ENCODE results near the gene CD164. TPM values are rescaled to one million over a fixed set of nuclear protein-coding genes. Genes with fewer than 3 reads are reported as not detected.

Gene CD164
- total RNA-seq, 1 experiment from 2014 or later = 337 TPM

DNA sequence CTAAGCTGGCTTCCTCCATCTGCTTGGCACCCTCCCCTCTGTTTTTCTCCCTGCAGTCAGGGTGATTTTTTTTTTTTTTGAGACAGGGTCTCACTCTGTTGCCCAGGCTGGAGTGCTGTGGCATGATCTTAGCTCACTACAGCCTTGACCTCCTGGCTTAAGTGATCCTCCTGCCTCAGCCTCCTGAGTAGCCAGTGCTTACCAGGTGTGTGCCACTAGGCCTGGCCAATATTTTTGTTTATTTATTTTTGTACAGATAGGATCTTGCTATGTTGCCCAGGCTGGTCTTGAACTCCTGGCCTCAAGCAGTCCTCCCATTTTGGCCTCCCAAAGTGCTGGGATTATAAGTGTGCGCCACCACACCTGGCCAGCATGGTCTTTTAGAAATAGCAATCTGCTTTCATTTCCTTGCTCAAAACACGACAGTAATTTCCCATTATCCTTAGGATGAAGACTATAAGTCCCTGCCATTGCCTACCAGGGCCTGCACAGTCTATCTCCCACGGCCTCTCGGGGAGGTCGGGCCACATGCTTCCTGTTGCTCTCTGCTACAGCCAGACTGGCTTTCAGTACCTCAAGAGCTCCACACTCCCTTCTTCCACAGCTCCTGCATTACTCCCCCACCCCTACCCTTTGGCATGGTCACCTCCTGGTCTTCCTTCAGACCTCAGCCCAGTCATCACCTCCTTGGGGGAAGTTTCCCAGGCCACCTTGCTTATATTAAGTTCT lies 11.1 kb upstream of the CD164 start:
- Histone ChIP-seq H3K27ac (ENCODE audit: low read length) (no peak overlapping the region), H3K36me3 (ENCODE audit: control insufficient read depth, insufficient read depth, low read length) (no peaks in the 10 kb centered on the region), H3K27me3 (ENCODE audit: control insufficient read depth, insufficient read depth, low read length) (no peaks in the 10 kb centered on the region), H3K9me3 (ENCODE audit: control insufficient read depth, insufficient read depth, low read depth, low read length) (no peaks in the 10 kb centered on the region), H3K4me3 (ENCODE audit: low read depth in 2 of 2, low read length in 2 of 2) (no peak overlapping the region), H3K4me1 (ENCODE audit: control insufficient read depth, insufficient read depth, low read length) (no peaks in the 10 kb centered on the region)
- POLR2A ChIA-PET = interaction anchor here (0.5 to 0.7 kb wide), 2 partner anchors 38 to 542 kb away, joined by 5 to 6 read pairs; no protein-coding TSS in a partner anchor
- CTCF ChIA-PET = interaction anchor here (0.7 kb wide), 1 partner anchor 199 kb away, joined by 5 read pairs; no protein-coding TSS in a partner anchor
- in situ Hi-C loops (cut with HindIII; ENCODE audit: low pct_unique_long_range_greater_than_20kb, low sequenced_read_pairs) = no loop called here
- DNase-seq (ENCODE audit: low read depth, low spot score) = no peak
- ATAC-seq = no peak
- TF ChIP-seq REST (IDR thresholded peaks at IDR 0.05; ENCODE audit: insufficient read depth in 1 of 2, low read depth in 2 of 2, low read length in 1 of 2) (no peak), CTCF (IDR thresholded peaks at IDR 0.05) (no peak)
- intact Hi-C loops (cut with micrococcal nuclease; ENCODE audit: unreplicated experiment) = no loop called here
- BruUV-seq (replicated peaks) = no TSS peak

- no TSS peak for BruUV-seq (replicated peaks)
- no peak for ATAC-seq
- Histone ChIP-seq H3K4me3 (ENCODE audit: low read depth in 2 of 2, low read length in 2 of 2) (no peak overlapping the region), H3K9me3 (ENCODE audit: control insufficient read depth, insufficient read depth, low read depth, low read length) (no peaks in the 10 kb centered on the region), H3K36me3 (ENCODE audit: control insufficient read depth, insufficient read depth, low read length) (no peaks in the 10 kb centered on the region), H3K27ac (ENCODE audit: low read length) (no peak overlapping the region), H3K4me1 (ENCODE audit: control insufficient read depth, insufficient read depth, low read length) (peaks cover 3% of the 10 kb centered on the region), H3K27me3 (ENCODE audit: control insufficient read depth, insufficient read depth, low read length) (no peaks in the 10 kb centered on the region)
- intact Hi-C loops (cut with micrococcal nuclease; ENCODE audit: unreplicated experiment) (loop anchor here (5.0 kb wide), 1 partner anchor 382 kb away; no protein-coding TSS in a partner anchor), in situ Hi-C loops (cut with HindIII; ENCODE audit: low pct_unique_long_range_greater_than_20kb, low sequenced_read_pairs) (no loop called here)
- POLR2A ChIA-PET = no interaction called here
- CTCF ChIA-PET = no interaction called here
- TF ChIP-seq SIN3A (IDR thresholded peaks at IDR 0.05; ENCODE audit: borderline replicate concordance, insufficient read depth, low read depth, low read length) = no peak
- TF ChIP-seq REST (IDR thresholded peaks at IDR 0.05; ENCODE audit: insufficient read depth in 1 of 2, low read depth in 2 of 2, low read length in 1 of 2) = no peak
- TF ChIP-seq TCF7L2 (IDR thresholded peaks at IDR 0.05; ENCODE audit: low read depth, low read length) = no peak
- TF ChIP-seq CTCF (IDR thresholded peaks at IDR 0.05) = no peak
- no peak for TF ChIP-seq POLR2AphosphoS5 (IDR thresholded peaks at IDR 0.05; ENCODE audit: low read depth, low read length)
- DNase-seq (ENCODE audit: low read depth, low spot score) = no peak
These were observed 7.5 kb upstream of the CD164 start for GRCh38 chr6:109389650-109390274.
